CD4-positive, alpha-beta T cell (primary cell): Measurements from ENCODE around the gene MT1E. TPM values are rescaled to one million over a fixed set of nuclear protein-coding genes. Genes with fewer than 3 reads are reported as not detected.

Experiments
- ATAC-seq: fragments of 200-7000 bp; cut with Tn5 transposase; one replicate; pipeline ENCODE4 v1.10.0; 2022; ENCODE audit warnings: mild to moderate bottlenecking; ENCODE audit not compliant: poor library complexity
- CTCF ChIA-PET: fragments of 350-600 bp; sonication (Branson Sonifier 250); formaldehyde crosslinking; loops from one replicate; lab custom pipeline; 2021; ENCODE audit warnings: antibody characterized with exemption, inconsistent platforms; lab: Charles Lee
- POLR2A ChIA-PET: fragments of 350-600 bp; sonication (Branson Sonifier 250); formaldehyde crosslinking; loops from one replicate; lab custom pipeline; 2021; ENCODE audit warnings: antibody characterized with exemption, inconsistent platforms; lab: Charles Lee
- DNase-seq, 14 experiments: peaks; one replicate each; pipeline ENCODE4 v3.0.0-alpha.2; 2013 to 2020; ENCODE audit warnings: mixed read lengths in 2 of 14
- H3K27ac ChIP-seq, 2 donors: one replicate each; pipeline versions ENCODE4 v1.5.1 to v1.7.0; 2013; ENCODE audit warnings: low read length in 2 of 2, low read depth in 1 of 2, mild to moderate bottlenecking in 1 of 2
- H3K27me3 ChIP-seq, 2 experiments: 1 replicate in 1 of 2; 2 replicates in 1 of 2; pipeline versions ENCODE4 v1.6.1 to v1.7.0; 2013; ENCODE audit warnings: low read length in 2 of 2, control low read depth in 1 of 2, mild to moderate bottlenecking in 1 of 2, moderate library complexity in 1 of 2; ENCODE audit not compliant: insufficient read depth in 2 of 2, control insufficient read depth in 1 of 2
- H3K36me3 ChIP-seq: one replicate; pipeline ENCODE4 v1.6.1; 2013; ENCODE audit warnings: low read length, control low read depth; ENCODE audit not compliant: insufficient read depth
- H3K4me1 ChIP-seq: one replicate; pipeline ENCODE4 v1.6.1; 2013; ENCODE audit warnings: low read length, control low read depth; ENCODE audit not compliant: insufficient read depth
- H3K4me3 ChIP-seq: one replicate; pipeline ENCODE4 v1.5.1; 2013; ENCODE audit warnings: mild to moderate bottlenecking, low read length, moderate library complexity
- H3K9me3 ChIP-seq, 2 experiments: 1 replicate in 1 of 2; 2 replicates in 1 of 2; pipeline versions ENCODE4 v1.6.1 to v1.7.0; 2013; ENCODE audit warnings: low read length in 2 of 2, mild to moderate bottlenecking in 2 of 2, control low read depth in 1 of 2, moderate library complexity in 1 of 2; ENCODE audit not compliant: control insufficient read depth in 1 of 2, insufficient read depth in 1 of 2
- H3K27ac Mint-ChIP-seq: one replicate; pipeline ENCODE4 v1.8.0; 2020; ENCODE audit warnings: mixed read lengths
- H3K27me3 Mint-ChIP-seq: one replicate; pipeline ENCODE4 v1.8.0; 2021; ENCODE audit warnings: mixed read lengths
- H3K36me3 Mint-ChIP-seq: one replicate; pipeline ENCODE4 v1.8.0; 2021; ENCODE audit warnings: low read depth, mixed read lengths
- H3K4me1 Mint-ChIP-seq: one replicate; pipeline ENCODE4 v1.8.0; 2021; ENCODE audit warnings: low read depth, mixed read lengths
- H3K4me3 Mint-ChIP-seq: one replicate; pipeline ENCODE4 v1.8.0; 2020; ENCODE audit warnings: mild to moderate bottlenecking, mixed read lengths
- H3K9me3 Mint-ChIP-seq: one replicate; pipeline ENCODE4 v1.8.0; 2020; ENCODE audit warnings: mixed read lengths
- CTCF ChIP-seq: fragments of 200-600 bp; IDR thresholded peaks from one replicate; pipeline ENCODE4 v1.8.0; 2022; ENCODE audit warnings: antibody characterized with exemption, mild to moderate bottlenecking
- intact Hi-C, 2 experiments: fragments of 100-400 bp; cut with DNase I in 1 of 2; cut with micrococcal nuclease in 1 of 2; formaldehyde crosslinking; loops; one replicate each; pipeline versions ENCODE4 v1.15.1 to v1.9.0; 2023 to 2025; cut with DNase I, micrococcal nuclease
- total RNA-seq, 174 experiments: library from RNA in 2 of 174; stranded (reverse) in 2 of 174; gene quantifications; one replicate each; pipeline ENCODE4 v1.2.3 and lab custom pipeline; 2021 to 2026

The MT1E gene
- total RNA-seq, 2 experiments from 2014 or later, result 2.5 to 2.9 TPM

DNA sequence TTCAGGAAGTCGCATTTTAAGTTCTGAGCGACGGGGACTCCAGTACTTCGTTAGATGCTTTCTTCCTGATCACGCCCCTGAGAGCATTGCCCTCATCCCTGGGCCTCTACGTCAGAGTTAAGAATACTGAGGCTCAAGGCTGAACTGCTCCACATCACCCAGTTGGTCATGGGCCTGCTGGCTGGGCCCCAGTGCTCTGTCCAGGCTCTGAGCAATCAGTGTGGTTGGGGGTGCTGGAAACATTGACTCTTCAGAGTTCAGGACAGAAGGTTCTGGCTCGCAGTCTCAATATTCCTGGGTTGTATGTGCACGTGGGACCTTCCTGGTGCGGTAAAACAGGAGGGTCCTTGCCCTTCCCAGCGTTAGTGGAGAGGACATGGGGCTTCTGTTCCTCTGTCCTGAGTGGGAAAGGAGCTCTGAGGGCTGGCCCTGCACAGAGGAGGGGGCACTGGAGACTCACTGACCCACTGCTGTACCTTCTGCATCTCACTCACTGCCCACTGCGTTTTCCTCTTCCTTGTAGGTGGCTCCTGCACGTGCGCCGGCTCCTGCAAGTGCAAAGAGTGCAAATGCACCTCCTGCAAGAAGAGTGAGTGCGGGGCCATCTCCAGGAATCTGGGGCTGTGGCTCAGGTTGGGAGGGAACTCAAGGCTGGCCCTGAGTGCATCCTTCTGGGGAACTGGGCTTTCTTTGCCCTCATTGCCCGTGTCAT lies 518 bp downstream of the MT1E start:
- H3K27ac ChIP-seq, result no peak overlapping the region
- peaks cover 49% of the 10 kb centered on the region for H3K27me3 Mint-ChIP-seq
- ATAC-seq (peak; percentile 28), DNase-seq (no peak)
- intact Hi-C loops, result loop anchor here in 1 of 2 experiments (2.0 kb wide), 1 partner anchor 17 kb away; the partner anchor contains the start of gene MT2A
- H3K4me1 Mint-ChIP-seq, result peaks cover 11% of the 10 kb centered on the region
- H3K36me3 ChIP-seq, result no peaks in the 10 kb centered on the region
- no peaks in the 10 kb centered on the region for H3K9me3 Mint-ChIP-seq
- peaks cover 20% of the 10 kb centered on the region for H3K4me1 ChIP-seq
- H3K4me3 ChIP-seq, result peak overlapping the region; percentile 73
- H3K27ac Mint-ChIP-seq, result no peak overlapping the region
- TF ChIP-seq CTCF, result no peak
- peak overlapping the region; percentile 89 for H3K4me3 Mint-ChIP-seq
- H3K27me3 ChIP-seq, result peaks cover 4 to 12% of the 10 kb centered on the region in 2 experiments
- no peaks in the 10 kb centered on the region for H3K9me3 ChIP-seq
- ChIA-PET POLR2A (interaction anchor here (0.6 to 1.9 kb wide), 6 partner anchors 11 to 19 kb away, joined by 3 to 9 read pairs (median 4); partner anchors contain the start of gene MT2A), CTCF (interaction anchor here (1.2 kb wide), 1 partner anchor 17 kb away, joined by 3 read pairs; no protein-coding TSS in a partner anchor)
- H3K36me3 Mint-ChIP-seq, result no peaks in the 10 kb centered on the region

DNA sequence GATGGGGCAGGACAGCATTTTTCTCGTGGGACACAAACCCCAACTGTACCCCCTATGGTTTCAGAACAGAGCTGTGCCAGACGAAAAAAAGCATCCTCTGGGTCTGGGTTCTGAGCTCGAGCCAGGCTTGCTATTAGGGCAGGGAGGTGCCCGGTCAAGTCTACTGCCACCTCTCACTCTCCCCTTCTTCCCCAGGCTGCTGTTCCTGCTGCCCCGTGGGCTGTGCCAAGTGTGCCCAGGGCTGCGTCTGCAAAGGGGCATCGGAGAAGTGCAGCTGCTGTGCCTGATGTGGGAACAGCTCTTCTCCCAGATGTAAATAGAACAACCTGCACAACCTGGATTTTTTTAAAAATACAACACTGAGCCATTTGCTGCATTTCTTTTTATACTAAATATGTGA lies 1.1 kb downstream of the MT1E start:
- no peak for ATAC-seq
- POLR2A ChIA-PET, result interaction anchor here (1.9 kb wide), 1 partner anchor 18 kb away, joined by 8 read pairs; the partner anchor contains the start of gene MT2A
- intact Hi-C loops, result no loop called here
- TF ChIP-seq CTCF, result no peak
- Histone ChIP-seq H3K4me3 (no peak overlapping the region), H3K36me3 (no peaks in the 10 kb centered on the region), H3K27ac (no peak overlapping the region), H3K4me1 (peaks cover 21% of the 10 kb centered on the region), H3K9me3 (no peaks in the 10 kb centered on the region), H3K27me3 (peaks cover 8 to 18% of the 10 kb centered on the region in 2 experiments)
- CTCF ChIA-PET, result no interaction called here
- H3K9me3 Mint-ChIP-seq, result no peaks in the 10 kb centered on the region
- no peak overlapping the region for H3K27ac Mint-ChIP-seq
- no peak overlapping the region for H3K4me3 Mint-ChIP-seq
- peaks cover 55% of the 10 kb centered on the region for H3K27me3 Mint-ChIP-seq
- DNase-seq, result no peak
- no peaks in the 10 kb centered on the region for H3K36me3 Mint-ChIP-seq
- peaks cover 16% of the 10 kb centered on the region for H3K4me1 Mint-ChIP-seq

DNA sequence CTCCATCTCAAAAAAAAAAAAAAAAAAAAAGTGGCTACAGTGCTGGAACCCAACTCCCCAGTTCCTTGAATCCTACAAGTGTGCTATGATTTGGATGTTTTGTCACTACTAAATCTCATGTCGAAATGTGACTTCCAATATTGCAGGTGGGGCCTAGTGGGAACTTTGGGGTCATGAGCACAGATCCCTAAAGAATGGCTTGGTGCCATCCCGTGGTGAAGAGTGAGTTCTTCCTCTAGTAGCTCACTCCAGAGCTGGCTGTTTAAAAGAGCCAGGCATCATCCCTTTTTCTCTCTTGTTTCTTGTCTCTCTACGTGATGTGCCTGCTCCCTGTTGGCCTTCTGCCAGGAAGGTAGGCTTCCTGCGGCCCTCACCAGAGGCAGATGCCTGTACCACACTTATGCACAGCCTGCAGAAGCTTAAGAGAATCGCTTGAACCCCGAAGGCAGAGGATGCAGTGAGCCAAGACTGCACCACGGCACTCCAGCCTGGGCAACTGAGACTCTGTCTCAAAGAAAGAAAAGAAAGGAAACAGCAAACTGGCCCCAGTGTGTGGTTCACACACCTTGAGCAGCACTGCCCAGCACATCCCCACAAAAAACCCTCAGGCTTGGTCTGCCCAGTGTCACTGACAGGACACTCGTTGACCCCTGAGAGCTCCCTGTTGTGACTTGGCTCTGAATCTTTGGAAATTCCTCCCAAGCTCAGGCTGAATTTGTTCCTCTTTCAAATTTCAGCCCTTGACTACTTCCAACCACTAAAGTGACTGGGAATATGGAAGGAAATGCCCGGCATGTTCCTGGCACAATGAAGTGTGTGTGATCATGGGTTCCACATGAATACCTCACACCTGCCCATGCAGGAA lies 3.1 kb downstream of the MT1E start:
- no peak for TF ChIP-seq CTCF
- Mint-ChIP-seq H3K4me3 (no peak overlapping the region), H3K4me1 (peaks cover 25% of the 10 kb centered on the region), H3K9me3 (no peaks in the 10 kb centered on the region), H3K27me3 (peaks cover 76% of the 10 kb centered on the region), H3K27ac (no peak overlapping the region), H3K36me3 (no peaks in the 10 kb centered on the region)
- Histone ChIP-seq H3K27me3 (peaks cover 25 to 38% of the 10 kb centered on the region in 2 experiments), H3K36me3 (no peaks in the 10 kb centered on the region), H3K4me3 (no peak overlapping the region), H3K4me1 (peaks cover 35% of the 10 kb centered on the region), H3K9me3 (peaks cover 0 to 4% of the 10 kb centered on the region in 2 experiments), H3K27ac (no peak overlapping the region)
- ATAC-seq (no peak), DNase-seq (no peak)
- ChIA-PET CTCF (no interaction called here), POLR2A (no interaction called here)
- intact Hi-C loops, result no loop called here
